Stomach (tissue), 4 donors: Measurements from ENCODE around the gene RAB21.

Source experiments
- CTCF ChIP-seq, 7 experiments: fragments of 450-650 bp in 4 of 7; fragments of 200-600 bp in 3 of 7; sonication (generic) in 3 of 7; IDR thresholded peaks; one replicate each; pipeline ENCODE4 v1.5.1; 2016 to 2019; ENCODE audit warnings: antibody characterized with exemption in 7 of 7, control low read depth in 2 of 7, mild to moderate bottlenecking in 1 of 7
- EP300 ChIP-seq: sonication (generic); formaldehyde crosslinking; IDR thresholded peaks from one replicate; pipeline ENCODE4 v1.6.1; 2017; ENCODE audit warnings: antibody characterized with exemption
- POLR2A ChIP-seq, 4 donors: fragments of 450-650 bp; IDR thresholded peaks; one replicate each; pipeline ENCODE4 v1.6.1; 2016; ENCODE audit warnings: antibody characterized with exemption in 4 of 4, control low read depth in 2 of 4, mild to moderate bottlenecking in 1 of 4, moderate library complexity in 1 of 4
- POLR2AphosphoS5 ChIP-seq, 3 donors: sonication (generic); formaldehyde crosslinking; IDR thresholded peaks; one replicate each; pipeline ENCODE4 v1.6.1; 2016; ENCODE audit warnings: antibody characterized with exemption in 3 of 3

- TF ChIP-seq POLR2AphosphoS5 (IDR thresholded peaks at IDR 0.05), result peak in 1 of 3 donors; percentile 47
- peak in 5 of 7 experiments; percentile 49 to 82 (median 77) for TF ChIP-seq CTCF (IDR thresholded peaks at IDR 0.05)
- no peak for TF ChIP-seq POLR2A (IDR thresholded peaks at IDR 0.05)
- no peak for TF ChIP-seq EP300
These were observed 7.6 kb upstream of the RAB21 start for GRCh38 chr12:71746974-71747611.
